HuH-7 (cell line): ENCODE results near the gene RCBTB1.
A peak's percentile ranks its signal among the peaks of the same experiment; 100 is the strongest.
"Not testable (repeated sequence)": the region's sequence is repeated elsewhere in the genome, so short reads cannot be mapped to it uniquely, and the experiment has no call there.

ENCODE experiments used
- DNase-seq: peaks from one replicate; pipeline ENCODE4 v3.0.0; 2011; ENCODE audit warnings: low spot score

Gene RCBTB1

DNA sequence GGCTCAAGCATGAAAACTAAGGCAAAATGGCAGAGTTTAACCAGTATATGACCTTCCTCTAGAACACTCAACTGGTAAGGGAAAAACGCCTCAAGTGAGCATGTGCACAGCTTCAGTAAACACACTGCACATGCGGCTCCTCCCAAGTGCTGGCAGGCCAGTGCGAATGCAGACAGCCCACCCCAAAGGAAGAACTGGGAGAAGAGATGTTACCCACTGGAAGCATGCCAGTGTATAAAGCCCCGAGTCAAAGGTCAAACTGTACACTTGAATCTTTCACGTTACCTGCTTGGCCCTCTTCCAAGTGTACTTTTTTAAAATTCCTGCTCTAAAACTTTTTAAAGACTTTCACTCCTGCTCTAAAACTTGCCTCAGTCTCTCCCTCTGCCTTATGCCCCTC, 19.2 kb upstream of the RCBTB1 start:
- no peak for DNase-seq

DNA sequence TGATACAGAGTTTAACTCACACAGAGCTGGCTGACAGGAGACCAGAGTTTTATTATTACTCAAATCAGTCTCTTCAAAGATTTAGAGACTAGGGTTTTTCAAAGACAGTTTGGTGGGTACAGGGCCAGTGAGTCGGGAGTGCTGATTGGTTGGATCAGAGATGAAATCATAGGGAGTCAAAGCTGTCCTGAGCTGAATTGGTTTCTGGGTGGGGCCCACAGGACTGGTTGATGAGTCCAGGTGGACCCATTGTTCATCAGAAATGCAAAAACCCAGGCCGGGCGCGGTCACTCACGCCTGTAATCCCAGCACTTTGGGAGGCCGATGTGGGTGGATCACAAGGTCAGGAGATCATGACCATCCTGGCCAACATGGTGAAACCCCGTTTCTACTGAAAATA, 17.3 kb upstream of the RCBTB1 start:
- not testable (repeated sequence) for DNase-seq

DNA sequence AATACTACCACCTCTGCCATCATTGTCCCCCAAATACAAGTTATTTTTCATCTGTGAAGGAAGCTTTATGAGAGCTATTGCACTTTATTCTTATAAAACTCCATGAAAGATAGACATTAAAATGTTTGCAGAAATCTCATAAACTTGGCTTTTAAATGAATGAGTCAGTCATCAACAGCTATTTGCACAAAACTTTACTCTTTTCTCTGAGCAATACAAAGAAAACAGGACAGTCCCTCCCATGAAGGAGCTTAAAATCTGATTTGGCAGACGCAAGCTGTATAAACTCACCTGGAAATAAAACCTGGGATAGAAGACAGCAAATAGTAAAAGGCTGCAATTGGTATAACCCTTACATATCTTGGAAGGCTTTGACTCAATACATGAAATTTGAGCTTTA, 16.6 kb upstream of the RCBTB1 start:
- DNase-seq = no peak

DNA sequence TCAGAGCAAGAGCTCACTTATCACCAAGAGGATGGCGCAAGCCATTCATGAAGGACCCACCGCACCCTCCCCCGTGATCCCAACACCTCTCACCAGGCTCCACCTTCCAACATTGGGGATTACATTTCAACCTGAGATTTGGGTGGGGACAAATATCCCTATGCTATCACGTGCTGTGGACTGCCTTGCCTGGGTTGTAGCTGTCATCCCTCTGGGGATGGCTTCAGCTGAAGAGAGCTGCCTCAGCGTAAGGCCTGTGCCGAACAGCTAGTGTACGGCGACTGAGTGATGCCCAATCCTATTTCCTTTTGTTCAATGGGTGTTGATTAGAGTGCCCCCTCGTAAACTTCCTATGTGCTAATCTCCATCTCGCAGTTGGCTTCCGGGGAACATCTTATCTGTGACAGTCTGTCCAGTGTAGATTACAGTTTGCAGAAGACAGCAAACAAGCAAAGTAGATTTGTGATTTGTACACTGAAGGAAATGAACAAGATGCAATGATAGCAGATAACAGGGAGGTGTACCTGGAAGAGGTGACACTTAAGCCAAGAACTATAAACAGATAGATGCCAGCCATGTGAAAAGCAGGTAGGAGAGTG, 11.8 kb upstream of the RCBTB1 start:
- DNase-seq = no peak

DNA sequence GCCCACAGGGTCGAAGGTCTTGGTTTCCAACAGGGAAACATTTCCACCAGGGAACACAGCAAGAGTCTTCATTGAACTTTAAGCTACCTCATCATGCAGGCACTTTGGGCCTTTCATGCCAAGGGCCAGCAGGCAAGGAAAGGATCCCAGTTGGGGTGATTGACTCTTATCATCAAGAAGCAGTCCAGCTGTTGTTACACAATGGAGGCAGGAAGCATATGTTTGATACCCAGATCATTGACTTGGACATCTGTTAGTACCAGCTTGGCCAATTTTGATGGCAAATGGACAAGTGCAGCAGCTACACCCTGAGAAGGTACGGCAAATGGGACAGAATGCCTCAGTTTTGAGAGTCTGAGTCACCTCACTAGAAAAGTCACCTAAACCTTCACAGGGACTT, 10.9 kb upstream of the RCBTB1 start:
- no peak for DNase-seq

DNA sequence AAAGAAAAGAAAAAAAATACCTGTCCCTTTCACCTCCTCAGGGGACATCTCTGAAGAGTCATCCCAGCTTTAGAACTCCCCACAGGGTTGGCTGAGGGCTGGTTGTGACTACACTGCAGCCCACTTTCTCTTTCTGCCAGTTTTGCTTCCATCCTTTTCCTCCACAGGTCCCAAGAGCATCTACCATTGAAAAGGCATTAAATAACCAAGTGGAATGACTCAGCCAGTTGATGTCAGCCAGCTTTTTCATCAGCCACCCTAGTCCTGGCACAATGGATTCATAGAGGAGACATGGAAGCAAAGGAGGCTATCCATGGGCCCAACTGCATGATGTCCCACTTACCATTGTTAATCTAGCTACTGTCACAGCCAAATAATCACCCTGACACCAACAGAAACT, 9.2 kb upstream of the RCBTB1 start:
- no peak for DNase-seq

DNA sequence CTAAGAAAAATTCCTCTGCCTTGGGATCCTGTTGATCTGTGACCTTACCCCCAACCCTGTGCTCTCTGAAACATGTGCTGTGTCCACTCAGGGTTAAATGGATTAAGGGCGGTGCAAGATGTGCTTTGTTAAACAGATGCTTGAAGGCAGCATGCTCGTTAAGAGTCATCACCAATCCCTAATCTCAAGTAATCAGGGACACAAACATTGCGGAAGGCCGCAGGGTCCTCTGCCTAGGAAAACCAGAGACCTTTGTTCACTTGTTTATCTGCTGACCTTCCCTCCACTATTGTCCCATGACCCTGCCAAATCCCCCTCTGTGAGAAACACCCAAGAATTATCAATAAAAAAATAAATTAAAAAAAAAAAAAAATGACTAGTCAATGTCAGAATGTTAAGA, 8.5 kb upstream of the RCBTB1 start:
- DNase-seq = not testable (repeated sequence)

DNA sequence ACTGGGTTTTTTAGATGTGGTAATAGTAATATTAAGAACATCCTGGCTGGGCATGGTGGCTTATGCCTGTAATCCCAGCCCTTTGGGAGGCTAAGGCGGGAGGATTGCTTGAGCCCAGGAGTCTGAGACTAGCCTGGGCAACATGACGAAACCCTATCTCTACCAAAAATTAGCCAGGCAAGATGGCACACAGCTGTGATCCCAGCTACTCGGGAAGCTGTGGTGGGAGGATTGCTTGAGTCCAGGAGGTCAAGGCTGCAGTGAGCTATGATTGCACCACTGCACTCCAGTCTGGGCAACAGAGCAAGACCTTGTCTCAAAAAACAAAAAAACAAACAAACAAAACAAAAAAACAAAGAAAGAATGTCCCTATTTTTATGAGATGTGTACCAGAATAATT, 5.4 kb upstream of the RCBTB1 start:
- not testable (repeated sequence) for DNase-seq

DNA sequence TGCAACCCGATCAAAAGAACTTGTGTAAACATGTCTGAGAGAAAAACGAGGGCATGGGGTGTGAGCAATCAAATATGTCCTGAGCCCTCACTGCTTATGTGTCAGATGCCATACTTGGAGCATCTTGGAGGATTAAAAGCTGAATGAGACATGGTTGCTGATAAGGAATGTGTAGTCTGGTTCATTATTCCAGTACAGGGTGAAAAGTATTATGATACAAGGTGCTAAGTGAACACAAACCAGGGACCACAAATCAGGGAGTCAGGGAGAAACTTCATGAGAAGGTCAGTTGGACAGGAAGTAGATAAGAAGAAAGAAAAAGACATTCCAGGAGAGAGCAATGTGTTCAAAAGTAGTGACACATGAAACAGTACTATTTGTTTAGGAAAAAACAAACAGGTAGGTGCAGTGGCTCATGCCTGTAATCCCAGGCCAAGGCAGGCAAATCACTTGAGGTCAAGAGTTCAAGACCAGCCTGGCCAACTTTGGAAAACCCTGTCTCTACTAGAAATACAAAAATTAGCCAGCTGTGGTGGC, 2.0 kb upstream of the RCBTB1 start:
- peak; percentile 15 for DNase-seq

DNA sequence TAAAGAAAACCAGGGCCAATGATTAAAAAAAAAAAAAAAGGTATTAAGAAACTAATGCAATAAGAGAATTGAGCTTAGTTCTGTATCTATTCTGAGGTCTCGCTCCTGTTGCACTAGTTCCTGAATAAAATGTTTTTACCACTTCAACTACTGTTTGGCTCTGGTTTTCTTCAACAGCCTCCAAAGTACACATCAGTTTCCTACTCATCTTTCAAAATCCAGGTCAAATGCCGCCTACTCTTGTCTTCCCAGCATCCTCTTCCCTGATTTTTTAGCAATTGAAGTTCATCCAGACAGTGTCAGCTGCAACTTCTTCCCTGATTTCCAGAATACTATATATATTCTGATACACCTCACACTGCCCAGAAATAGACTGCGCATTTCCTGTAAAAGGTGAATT, 1.4 kb upstream of the RCBTB1 start:
- DNase-seq = no peak

DNA sequence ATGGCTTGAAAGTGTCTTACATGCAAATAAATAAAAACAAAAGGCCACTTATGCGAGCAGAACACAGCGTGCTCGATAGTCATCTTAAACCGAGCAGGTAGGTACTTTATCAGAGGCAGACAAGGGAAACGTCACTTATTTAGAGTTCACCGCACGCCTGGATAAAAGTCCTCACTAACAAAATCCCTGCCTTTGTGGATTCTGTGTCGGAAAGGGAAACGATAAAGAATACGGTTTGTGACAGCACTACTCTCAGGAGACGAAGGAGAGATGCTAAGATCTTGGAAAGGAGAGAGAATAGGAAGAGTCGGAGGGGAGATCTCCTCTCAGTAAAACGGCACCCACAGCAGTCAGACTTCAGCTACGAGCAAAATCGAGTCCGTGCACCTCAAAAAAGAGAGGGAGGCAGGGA, 581 bp downstream of the RCBTB1 start:
- DNase-seq = no peak

DNA sequence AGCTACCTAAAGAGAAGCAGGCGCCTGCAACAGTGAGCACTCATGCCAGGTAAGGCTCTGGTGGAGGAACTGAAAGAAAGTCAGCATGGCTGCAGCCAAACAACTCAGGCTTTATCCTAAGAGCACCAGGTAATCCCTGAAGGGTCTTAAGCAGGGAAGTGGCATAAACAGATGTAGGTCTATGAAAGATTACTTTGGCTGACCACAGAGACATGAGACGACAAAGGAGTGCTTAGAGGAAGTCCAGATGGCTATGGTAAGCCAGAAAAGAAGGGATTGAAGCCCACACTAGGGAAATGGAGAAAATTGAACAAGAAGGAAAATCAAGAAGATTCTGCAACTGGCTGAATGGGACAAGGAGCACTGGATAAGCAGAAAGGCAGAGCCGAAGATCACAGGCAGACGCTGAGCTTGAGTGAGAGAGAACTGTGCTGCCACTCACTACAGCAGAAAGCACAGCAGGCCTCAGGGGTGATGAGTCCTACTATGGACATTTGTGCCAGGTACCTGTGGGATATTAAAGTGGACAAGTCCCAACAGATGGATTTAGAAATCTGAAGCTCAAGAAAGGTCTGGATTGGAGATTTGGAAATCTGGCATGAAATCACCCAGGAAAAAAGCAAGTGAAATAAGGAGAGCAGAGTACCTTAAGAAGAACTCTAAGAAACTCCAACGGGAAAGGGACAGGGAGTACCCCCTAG, 4.2 kb downstream of the RCBTB1 start:
- DNase-seq = no peak

DNA sequence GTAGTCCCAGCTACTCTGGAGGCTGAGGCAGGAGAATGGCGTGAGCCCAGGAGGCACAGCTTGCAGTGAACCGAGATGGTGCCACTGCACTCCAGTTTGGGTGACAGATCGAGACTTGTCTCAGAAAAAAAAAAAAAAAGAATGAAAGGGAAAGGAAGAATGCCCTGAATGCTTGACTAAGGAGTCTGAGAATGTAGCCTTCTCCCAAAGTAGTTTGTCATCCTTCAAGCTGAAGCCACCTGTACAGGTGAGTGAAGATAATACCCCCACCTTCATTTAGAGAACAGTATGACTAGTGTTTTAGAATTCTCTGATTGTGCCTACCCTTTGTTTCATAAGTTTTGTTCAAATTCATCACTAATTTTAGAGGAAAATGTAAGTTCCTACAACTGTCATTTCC, 5.9 kb downstream of the RCBTB1 start:
- no peak for DNase-seq

DNA sequence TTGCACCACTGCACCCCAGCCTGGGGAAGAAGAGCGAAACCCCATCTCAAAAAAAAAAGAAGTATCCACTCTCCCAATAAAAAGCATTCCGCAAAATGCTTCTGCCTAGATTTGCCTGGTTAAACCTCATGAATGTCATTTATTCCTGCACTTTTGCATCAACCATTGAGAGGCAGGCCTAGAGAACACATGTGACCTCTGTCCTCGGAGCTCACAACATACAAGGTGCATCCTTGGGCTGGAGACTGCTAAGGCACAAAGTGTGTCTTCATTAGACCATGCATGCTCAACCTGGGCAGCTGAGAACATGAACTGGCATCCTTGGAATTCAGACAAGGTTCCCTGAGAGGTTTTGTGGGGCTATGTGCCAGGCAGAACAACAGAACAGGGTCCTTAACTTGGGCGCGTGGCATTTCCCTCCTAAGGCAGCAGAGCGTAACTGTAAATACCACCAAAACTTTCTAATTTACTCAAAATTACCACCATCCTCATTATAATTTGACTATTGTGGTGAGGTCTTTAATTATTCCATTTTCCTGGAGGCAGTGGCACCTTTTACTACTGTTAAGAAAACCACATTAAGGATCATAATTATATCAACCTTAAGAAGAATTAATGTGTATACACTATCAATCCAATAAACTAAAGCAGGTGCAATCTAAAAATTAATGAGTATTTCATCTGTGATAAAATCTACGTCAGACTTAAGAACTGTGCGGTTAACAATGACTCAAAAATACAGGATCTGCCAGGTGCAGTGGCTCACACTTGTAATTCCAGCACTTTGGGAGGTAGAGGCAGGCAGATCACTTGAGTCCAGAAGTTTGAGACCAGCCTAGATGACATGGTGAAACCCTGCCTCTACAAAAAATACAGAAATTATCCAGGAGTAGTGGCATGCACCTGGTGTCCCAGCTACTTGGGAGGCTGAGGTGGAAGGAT, 13.8 kb downstream of the RCBTB1 start:
- DNase-seq = no peak

DNA sequence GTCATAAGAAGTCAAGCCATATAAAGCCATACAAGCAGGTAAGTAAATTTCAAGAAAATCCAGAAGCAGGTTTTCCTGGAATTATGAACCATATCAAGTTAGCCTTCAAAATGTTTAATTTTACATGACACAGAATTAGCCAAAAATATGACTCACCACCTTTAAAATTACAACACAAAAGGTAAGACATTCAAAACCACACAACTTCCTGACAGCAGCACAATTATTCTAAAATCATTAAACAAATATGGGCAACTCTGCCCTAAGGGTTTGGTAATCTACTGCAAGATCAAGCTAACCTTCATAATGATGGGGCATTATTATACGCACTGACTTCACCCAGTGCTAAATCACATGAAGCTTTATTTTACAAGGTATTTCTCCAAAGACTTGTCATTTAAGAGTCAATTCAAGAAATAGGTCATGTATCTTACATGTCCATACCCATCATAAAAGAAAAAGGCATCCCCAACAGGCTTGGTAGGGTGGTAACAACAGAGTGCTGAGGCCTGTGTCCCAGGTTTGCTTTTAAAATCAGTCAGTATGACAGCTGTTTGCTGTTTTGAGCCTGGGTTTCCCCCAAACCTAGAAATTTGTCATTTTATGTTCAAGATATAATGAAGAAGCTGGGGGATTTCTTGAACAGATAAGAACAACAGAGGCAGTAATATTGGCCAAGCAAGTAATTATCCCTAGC, 15.2 kb downstream of the RCBTB1 start:
- DNase-seq = no peak

DNA sequence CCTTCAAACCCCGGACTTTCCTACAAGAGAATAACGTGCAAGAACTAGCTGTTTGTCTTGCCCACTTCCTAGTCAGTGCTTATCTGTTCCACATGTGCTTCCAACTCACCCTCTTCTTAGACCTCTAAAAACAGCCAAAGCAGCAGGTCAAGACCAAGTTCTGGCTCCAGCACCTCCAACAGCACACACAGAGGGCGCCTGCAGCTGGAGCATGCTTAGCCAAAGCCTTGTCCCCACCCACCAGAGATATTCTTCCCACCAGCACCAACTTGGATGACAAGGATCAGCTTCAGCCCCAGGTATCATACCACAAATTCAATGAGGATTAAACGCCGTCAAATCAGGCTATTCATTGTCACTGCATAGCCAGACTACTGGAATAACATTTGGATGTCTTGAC, 17.9 kb downstream of the RCBTB1 start:
- DNase-seq = no peak

DNA sequence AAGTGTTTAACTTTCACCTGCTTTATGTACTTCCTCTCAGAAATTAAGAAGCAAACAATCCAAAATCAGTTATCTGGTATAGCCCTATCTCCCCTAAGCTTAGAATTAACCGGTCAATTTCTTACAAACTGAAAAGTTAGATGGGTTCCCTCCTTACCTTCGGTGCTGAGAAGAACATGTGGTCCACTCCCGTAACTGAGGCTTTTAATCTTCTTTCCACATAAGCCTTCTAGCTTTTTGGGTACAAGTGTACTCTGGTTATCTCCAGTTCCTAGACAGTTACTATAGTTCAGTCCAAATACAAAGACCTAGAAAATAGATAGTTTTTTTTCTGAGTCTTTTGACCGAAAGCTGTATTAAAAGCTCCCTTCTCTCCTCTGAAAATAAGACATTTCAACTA, 18.9 kb downstream of the RCBTB1 start:
- no peak for DNase-seq

DNA sequence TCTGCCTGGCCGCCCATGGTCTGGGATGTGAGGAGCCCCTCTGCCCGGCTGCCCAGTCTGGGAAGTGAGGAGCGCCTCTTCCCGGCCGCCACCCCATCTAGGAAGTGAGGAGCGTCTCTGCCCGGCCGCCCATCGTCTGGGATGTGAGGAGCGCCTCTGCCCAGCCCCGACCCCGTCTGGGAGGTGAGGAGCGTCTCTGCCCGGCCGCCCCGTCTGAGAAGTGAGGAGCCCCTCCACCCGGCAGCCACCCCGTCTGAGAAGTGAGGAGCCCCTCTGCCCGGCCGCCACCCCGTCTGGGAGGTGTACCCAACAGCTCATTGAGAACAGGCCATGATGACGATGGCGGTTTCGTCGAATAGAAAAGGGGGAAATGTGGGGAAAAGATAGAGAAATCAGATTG, 19.9 kb downstream of the RCBTB1 start:
- not testable (repeated sequence) for DNase-seq

DNA sequence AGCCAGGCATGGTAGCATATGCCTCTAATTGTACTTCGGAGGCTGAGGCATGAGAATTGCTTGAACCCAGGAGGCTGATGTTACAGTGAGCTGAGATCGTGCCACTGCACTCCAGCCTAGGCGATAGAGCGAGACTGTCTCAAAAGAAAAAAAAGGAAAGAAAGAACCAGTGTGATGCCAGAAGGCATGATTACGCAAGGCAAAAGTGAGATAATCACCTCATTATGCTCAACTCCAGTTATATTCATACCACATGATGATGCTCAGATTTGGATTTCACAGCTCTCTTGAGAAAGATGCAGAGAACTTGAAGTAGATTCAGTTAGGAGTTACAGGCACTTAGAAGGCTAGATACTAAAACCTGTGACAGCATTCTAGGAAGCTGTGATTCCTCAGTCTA, 21.8 kb downstream of the RCBTB1 start:
- no peak for DNase-seq

DNA sequence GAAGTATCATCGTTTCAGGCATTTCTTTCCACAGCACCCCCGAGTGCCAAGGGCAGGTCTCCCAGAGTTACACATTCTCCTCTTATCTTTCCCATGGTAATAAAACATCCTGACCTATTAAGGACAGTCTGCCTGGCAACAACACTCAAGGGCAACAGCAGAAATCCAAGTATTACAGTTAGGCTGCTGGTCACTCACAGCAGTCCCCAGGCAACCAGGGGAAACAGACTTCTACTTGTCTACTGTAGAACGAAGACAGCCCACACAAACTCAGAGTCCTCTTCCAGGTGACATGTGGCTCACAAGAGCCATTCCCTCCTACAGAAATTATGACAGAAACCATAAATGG, 24.3 kb downstream of the RCBTB1 start:
- DNase-seq = peak; percentile 27

DNA sequence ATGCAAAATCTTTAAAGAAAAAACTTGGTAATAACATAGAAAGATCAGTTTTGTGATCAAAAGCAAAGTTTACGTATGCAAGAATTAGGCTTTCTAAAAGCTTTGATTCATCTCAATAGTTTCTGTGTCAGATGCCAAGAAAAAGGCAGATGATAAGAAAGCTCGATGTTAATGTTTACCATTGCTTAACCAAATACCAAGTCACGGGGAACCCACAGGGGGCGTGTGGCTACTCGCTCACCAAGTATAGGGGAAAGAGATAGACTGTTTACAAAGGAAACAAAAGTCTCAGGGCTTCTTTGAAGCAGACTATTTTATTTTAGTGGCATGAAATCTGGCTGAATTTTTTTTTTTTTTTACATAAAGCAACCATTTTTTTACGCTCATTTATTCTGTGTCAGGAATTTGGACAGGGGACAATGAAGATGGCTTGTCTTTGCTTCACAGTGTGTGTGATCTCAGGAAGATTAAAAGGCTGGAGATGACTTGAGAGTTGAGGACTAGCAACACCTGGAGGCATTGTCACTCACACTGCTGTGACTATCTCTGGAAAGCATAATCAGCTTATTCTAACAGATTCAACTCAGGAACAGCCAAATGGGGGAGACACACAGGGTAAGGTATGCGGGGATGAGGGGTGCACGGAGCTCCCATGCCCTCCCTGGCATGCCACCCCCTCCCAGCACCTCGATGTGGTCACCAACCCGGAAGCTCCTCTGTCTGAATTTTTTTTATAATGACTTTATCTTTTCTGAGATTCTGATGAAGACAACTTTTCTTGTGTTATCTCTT, 24.9 kb downstream of the RCBTB1 start:
- DNase-seq = peak; percentile 64
